Lower leg skin (tissue), 3 donors: ENCODE data around the gene KIAA0825.

Experiments
- CTCF ChIP-seq, 3 donors: fragments of 450-650 bp; IDR thresholded peaks; one replicate each; pipeline ENCODE4 v1.5.1; 2016; ENCODE audit warnings: antibody characterized with exemption in 3 of 3, mild to moderate bottlenecking in 3 of 3, moderate library complexity in 2 of 3
- POLR2A ChIP-seq, 2 donors: fragments of 450-650 bp; IDR thresholded peaks; one replicate each; pipeline ENCODE4 v1.6.1; 2016 to 2017; ENCODE audit warnings: antibody characterized with exemption in 2 of 2, mild to moderate bottlenecking in 1 of 2, moderate library complexity in 1 of 2

- TF ChIP-seq CTCF (IDR thresholded peaks at IDR 0.05) (no peak), POLR2A (IDR thresholded peaks at IDR 0.05) (no peak)
Measured at GRCh38 chr5:94212476-94212875, 405.9 kb downstream of the KIAA0825 start.
